Measurements from ENCODE around the gene GLYR1. TPM values are rescaled to one million over a fixed set of nuclear protein-coding genes. Genes with fewer than 3 reads are reported as not detected.

GLYR1 gene
- polyA plus RNA-seq, 1 donor from 2014 or later = 78.6 TPM

- TF ChIP-seq EP300 (conservative IDR thresholded peaks at IDR 0.05; ENCODE audit: poor library complexity, severe bottlenecking) (no peak), EZH2 (IDR thresholded peaks at IDR 0.05; ENCODE audit: borderline replicate concordance, insufficient read depth, low read length, poor library complexity, severe bottlenecking) (no peak), MXI1 (conservative IDR thresholded peaks at IDR 0.05; ENCODE audit: poor library complexity, severe bottlenecking) (no peak), TAF1 (IDR thresholded peaks at IDR 0.05; ENCODE audit: low read depth) (no peak), POLR2AphosphoS5 (IDR thresholded peaks at IDR 0.05) (no peak), RAD21 (conservative IDR thresholded peaks at IDR 0.05) (no peak), SMC3 (conservative IDR thresholded peaks at IDR 0.05; ENCODE audit: poor library complexity) (no peak)
- TF ChIP-seq, protein P1, sequence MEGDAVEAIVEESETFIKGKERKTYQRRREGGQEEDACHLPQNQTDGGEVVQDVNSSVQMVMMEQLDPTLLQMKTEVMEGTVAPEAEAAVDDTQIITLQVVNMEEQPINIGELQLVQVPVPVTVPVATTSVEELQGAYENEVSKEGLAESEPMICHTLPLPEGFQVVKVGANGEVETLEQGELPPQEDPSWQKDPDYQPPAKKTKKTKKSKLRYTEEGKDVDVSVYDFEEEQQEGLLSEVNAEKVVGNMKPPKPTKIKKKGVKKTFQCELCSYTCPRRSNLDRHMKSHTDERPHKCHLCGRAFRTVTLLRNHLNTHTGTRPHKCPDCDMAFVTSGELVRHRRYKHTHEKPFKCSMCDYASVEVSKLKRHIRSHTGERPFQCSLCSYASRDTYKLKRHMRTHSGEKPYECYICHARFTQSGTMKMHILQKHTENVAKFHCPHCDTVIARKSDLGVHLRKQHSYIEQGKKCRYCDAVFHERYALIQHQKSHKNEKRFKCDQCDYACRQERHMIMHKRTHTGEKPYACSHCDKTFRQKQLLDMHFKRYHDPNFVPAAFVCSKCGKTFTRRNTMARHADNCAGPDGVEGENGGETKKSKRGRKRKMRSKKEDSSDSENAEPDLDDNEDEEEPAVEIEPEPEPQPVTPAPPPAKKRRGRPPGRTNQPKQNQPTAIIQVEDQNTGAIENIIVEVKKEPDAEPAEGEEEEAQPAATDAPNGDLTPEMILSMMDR (IDR thresholded peaks at IDR 0.05; ENCODE audit: poor library complexity, severe bottlenecking) = no peak
- TF ChIP-seq, protein P2, sequence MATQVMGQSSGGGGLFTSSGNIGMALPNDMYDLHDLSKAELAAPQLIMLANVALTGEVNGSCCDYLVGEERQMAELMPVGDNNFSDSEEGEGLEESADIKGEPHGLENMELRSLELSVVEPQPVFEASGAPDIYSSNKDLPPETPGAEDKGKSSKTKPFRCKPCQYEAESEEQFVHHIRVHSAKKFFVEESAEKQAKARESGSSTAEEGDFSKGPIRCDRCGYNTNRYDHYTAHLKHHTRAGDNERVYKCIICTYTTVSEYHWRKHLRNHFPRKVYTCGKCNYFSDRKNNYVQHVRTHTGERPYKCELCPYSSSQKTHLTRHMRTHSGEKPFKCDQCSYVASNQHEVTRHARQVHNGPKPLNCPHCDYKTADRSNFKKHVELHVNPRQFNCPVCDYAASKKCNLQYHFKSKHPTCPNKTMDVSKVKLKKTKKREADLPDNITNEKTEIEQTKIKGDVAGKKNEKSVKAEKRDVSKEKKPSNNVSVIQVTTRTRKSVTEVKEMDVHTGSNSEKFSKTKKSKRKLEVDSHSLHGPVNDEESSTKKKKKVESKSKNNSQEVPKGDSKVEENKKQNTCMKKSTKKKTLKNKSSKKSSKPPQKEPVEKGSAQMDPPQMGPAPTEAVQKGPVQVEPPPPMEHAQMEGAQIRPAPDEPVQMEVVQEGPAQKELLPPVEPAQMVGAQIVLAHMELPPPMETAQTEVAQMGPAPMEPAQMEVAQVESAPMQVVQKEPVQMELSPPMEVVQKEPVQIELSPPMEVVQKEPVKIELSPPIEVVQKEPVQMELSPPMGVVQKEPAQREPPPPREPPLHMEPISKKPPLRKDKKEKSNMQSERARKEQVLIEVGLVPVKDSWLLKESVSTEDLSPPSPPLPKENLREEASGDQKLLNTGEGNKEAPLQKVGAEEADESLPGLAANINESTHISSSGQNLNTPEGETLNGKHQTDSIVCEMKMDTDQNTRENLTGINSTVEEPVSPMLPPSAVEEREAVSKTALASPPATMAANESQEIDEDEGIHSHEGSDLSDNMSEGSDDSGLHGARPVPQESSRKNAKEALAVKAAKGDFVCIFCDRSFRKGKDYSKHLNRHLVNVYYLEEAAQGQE (IDR thresholded peaks at IDR 0.05; ENCODE audit: borderline replicate concordance) = no peak
- Histone ChIP-seq H3K79me2 (replicated peaks; ENCODE audit: insufficient read depth, low read length) (no peaks in the 10 kb centered on the region), H3K36me3 (ENCODE audit: insufficient read depth, low read length) (no peaks in the 10 kb centered on the region), H4K20me1 (ENCODE audit: insufficient read depth) (no peaks in the 10 kb centered on the region), H3K4me3 (ENCODE audit: low read length) (no peak overlapping the region), H3K27ac (ENCODE audit: low read length) (no peak overlapping the region), H3K9me3 (ENCODE audit: low read length) (no peaks in the 10 kb centered on the region), H3K9me2 (ENCODE audit: insufficient read depth, low read length) (no peaks in the 10 kb centered on the region), H3K9ac (ENCODE audit: low read length) (no peak overlapping the region), H3K4me2 (ENCODE audit: low read length) (no peak overlapping the region), H3K27me3 (ENCODE audit: insufficient read depth, low read depth, low read length) (no peaks in the 10 kb centered on the region), H3F3A (ENCODE audit: insufficient read depth, low read length, poor library complexity, severe bottlenecking) (no peaks in the 10 kb centered on the region), H2AFZ (ENCODE audit: low read depth, low read length) (no peak overlapping the region)
These were observed 9.2 kb downstream of the GLYR1 start for GRCh38 chr16:4837733-4838501.

DNA sequence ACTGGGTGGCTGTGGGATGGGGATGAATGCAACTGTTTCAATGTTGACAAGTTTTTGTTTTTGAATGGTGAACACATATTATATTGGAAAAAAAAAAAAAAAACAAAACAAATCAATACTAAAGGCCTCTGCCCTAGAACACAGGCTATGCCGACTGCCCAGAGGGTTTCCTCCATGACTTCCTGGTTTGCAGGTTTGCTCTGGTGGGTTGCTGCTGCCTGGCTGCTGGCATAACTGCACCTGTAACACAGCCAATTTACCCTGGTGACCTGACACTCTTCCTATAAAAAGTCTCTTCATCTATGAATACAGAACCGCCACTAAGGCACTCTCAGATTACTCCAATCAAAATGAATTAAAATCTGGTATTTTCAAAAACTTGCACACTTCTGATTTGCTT is 10.4 kb downstream of the GLYR1 start:
- no peak overlapping the region for H2AFZ ChIP-seq (ENCODE audit: low read depth, low read length)
- no peaks in the 10 kb centered on the region for H4K20me1 ChIP-seq (ENCODE audit: insufficient read depth)
- no peaks in the 10 kb centered on the region for H3K27me3 ChIP-seq (ENCODE audit: insufficient read depth, low read depth, low read length)
- no peak for TF ChIP-seq RAD21 (conservative IDR thresholded peaks at IDR 0.05)
- no peak for TF ChIP-seq SMC3 (conservative IDR thresholded peaks at IDR 0.05; ENCODE audit: poor library complexity)
- no peaks in the 10 kb centered on the region for H3K9me3 ChIP-seq (ENCODE audit: low read length)
- no peak overlapping the region for H3K4me2 ChIP-seq (ENCODE audit: low read length)
- no peak overlapping the region for H3K4me3 ChIP-seq (ENCODE audit: low read length)
- no peak overlapping the region for H3K9ac ChIP-seq (ENCODE audit: low read length)
- H3K27ac ChIP-seq (ENCODE audit: low read length) = no peak overlapping the region
- no peaks in the 10 kb centered on the region for H3K36me3 ChIP-seq (ENCODE audit: insufficient read depth, low read length)
- no peaks in the 10 kb centered on the region for H3K9me2 ChIP-seq (ENCODE audit: insufficient read depth, low read length)
- H3F3A ChIP-seq (ENCODE audit: insufficient read depth, low read length, poor library complexity, severe bottlenecking) = no peaks in the 10 kb centered on the region
- no peaks in the 10 kb centered on the region for H3K79me2 ChIP-seq (replicated peaks; ENCODE audit: insufficient read depth, low read length)

Data from neural cell (in vitro differentiated cells).